IMR-90 (cell line): ENCODE data around the gene STAT3. TPM values are rescaled to one million over a fixed set of nuclear protein-coding genes. Genes with fewer than 3 reads are reported as not detected.

Source experiments
- ATAC-seq: fragments of 200-7000 bp; cut with Tn5 transposase; 2 replicates; pipeline ENCODE4 v1.9.1; 2020; ENCODE audit warnings: low read depth, mild to moderate bottlenecking, moderate library complexity
- BruUV-seq: library from RNA; stranded (reverse); fragments of 400-500 nt; replicated peaks from 2 replicates; lab custom pipeline; 2021; lab: Mats Ljungman, UMichigan
- CTCF ChIA-PET: fragments of 300-600 bp; formaldehyde crosslinking; extraction: SDS; loops from one replicate; lab custom pipeline; 2021; ENCODE audit warnings: antibody characterized with exemption; lab: Yijun Ruan, JAX
- POLR2A ChIA-PET: fragments of 300-600 bp; sonication (Branson Sonifier 250); formaldehyde crosslinking; loops from one replicate; lab custom pipeline; 2022; ENCODE audit warnings: antibody characterized with exemption; ENCODE audit not compliant: unreplicated experiment; lab: Charles Lee
- DNase-seq: peaks from one replicate; pipeline ENCODE4 v3.0.0; 2013
- H2AFZ ChIP-seq: replicated peaks from 2 replicates; pipeline ENCODE3; 2013; ENCODE audit warnings: low read length, mild to moderate bottlenecking; ENCODE audit not compliant: poor library complexity
- H2AK5ac ChIP-seq: 2 replicates; pipeline ENCODE4 v1.6.1; 2013; ENCODE audit warnings: low read depth, low read length, inconsistent platforms
- H2AK9ac ChIP-seq: replicated peaks from 2 replicates; pipeline ENCODE3; 2013; ENCODE audit warnings: mild to moderate bottlenecking, low read depth, low read length, moderate library complexity; ENCODE audit not compliant: poor library complexity
- H2BK120ac ChIP-seq: 2 replicates; pipeline ENCODE4 v1.6.1; 2013; ENCODE audit warnings: low read depth, low read length, inconsistent platforms
- H2BK15ac ChIP-seq: 3 replicates; pipeline ENCODE4 v1.6.1; 2013; ENCODE audit warnings: low read depth, low read length, inconsistent platforms
- H2BK20ac ChIP-seq: 2 replicates; pipeline ENCODE4 v1.6.1; 2013; ENCODE audit warnings: low read depth, mild to moderate bottlenecking, inconsistent platforms, low read length, moderate library complexity
- H2BK5ac ChIP-seq: 2 replicates; pipeline ENCODE4 v1.6.1; 2013; ENCODE audit warnings: mild to moderate bottlenecking, low read depth, low read length, inconsistent platforms; ENCODE audit not compliant: poor library complexity, severe bottlenecking
- H3K14ac ChIP-seq: replicated peaks from 2 replicates; pipeline ENCODE4 v1.6.1; 2013; ENCODE audit warnings: low read depth, low read length, inconsistent platforms
- H3K18ac ChIP-seq: 2 replicates; pipeline ENCODE4 v1.6.1; 2013; ENCODE audit warnings: low read depth, low read length, control low read depth
- H3K23ac ChIP-seq: 2 replicates; pipeline ENCODE4 v1.6.1; 2013; ENCODE audit warnings: low read depth, low read length, inconsistent platforms
- H3K27ac ChIP-seq: 2 replicates; pipeline ENCODE4 v1.5.1; 2013; ENCODE audit warnings: mild to moderate bottlenecking, control low read depth, low read length; ENCODE audit not compliant: insufficient read depth
- H3K27me3 ChIP-seq: 2 replicates; pipeline ENCODE4 v1.6.1; 2013; ENCODE audit warnings: low read length; ENCODE audit not compliant: control insufficient read depth, insufficient read depth
- H3K36me3 ChIP-seq: 2 replicates; pipeline ENCODE4 v1.6.1; 2013; ENCODE audit warnings: low read length, mixed read lengths; ENCODE audit not compliant: control insufficient read depth, insufficient read depth
- H3K4ac ChIP-seq: 2 replicates; pipeline ENCODE4 v1.6.1; 2013; ENCODE audit warnings: low read depth, low read length, inconsistent platforms
- H3K4me1 ChIP-seq: 2 replicates; pipeline ENCODE4 v1.6.1; 2013; ENCODE audit warnings: low read length, mixed read lengths; ENCODE audit not compliant: control insufficient read depth, insufficient read depth
- H3K4me2 ChIP-seq: 2 replicates; pipeline ENCODE4 v1.6.1; 2013; ENCODE audit warnings: low read depth, mild to moderate bottlenecking, control low read depth, low read length, moderate library complexity
- H3K4me3 ChIP-seq: 2 replicates; pipeline ENCODE4 v1.5.1; 2013; ENCODE audit warnings: low read depth, mild to moderate bottlenecking, control low read depth, low read length, moderate library complexity; ENCODE audit not compliant: insufficient read depth
- H3K56ac ChIP-seq: 2 replicates; pipeline ENCODE4 v1.6.1; 2013; ENCODE audit warnings: low read length, inconsistent platforms; ENCODE audit not compliant: insufficient read depth; ENCODE audit errors: extremely low read depth
- H3K79me1 ChIP-seq, 2 experiments: 2 replicates each; pipeline ENCODE4 v1.6.1; 2013; ENCODE audit warnings: low read length in 2 of 2, inconsistent platforms in 1 of 2, low read depth in 1 of 2
- H3K9ac ChIP-seq: 2 replicates; pipeline ENCODE4 v1.6.1; 2013; ENCODE audit warnings: low read depth, low read length, control low read depth
- H3K9me1 ChIP-seq: 2 replicates; pipeline ENCODE4 v1.6.1; 2013; ENCODE audit warnings: low read length, inconsistent platforms; ENCODE audit not compliant: insufficient read depth
- H3K9me3 ChIP-seq: 2 replicates; pipeline ENCODE4 v1.6.1; 2013; ENCODE audit warnings: low read length; ENCODE audit not compliant: control insufficient read depth, insufficient read depth
- H4K20me1 ChIP-seq: 2 replicates; pipeline ENCODE4 v1.6.1; 2013; ENCODE audit warnings: low read length, inconsistent platforms; ENCODE audit not compliant: insufficient read depth
- H4K5ac ChIP-seq: 2 replicates; pipeline ENCODE4 v1.6.1; 2013; ENCODE audit warnings: mild to moderate bottlenecking, low read depth, low read length, control low read depth
- H4K8ac ChIP-seq, 2 experiments: 2 replicates each; pipeline ENCODE4 v1.6.1; 2013; ENCODE audit warnings: low read depth in 2 of 2, low read length in 2 of 2, control low read depth in 1 of 2, inconsistent platforms in 1 of 2
- H4K91ac ChIP-seq: 2 replicates; pipeline ENCODE4 v1.6.1; 2013; ENCODE audit warnings: low read depth, low read length, inconsistent platforms; ENCODE audit not compliant: insufficient read depth
- ELK1 ChIP-seq: fragments of 150-350 bp; IDR thresholded peaks from 2 replicates; pipeline ENCODE4 v1.6.1; 2016; ENCODE audit warnings: low read depth, mild to moderate bottlenecking, low read length, moderate library complexity, borderline replicate concordance
- WGBS, 2 experiments: methylation state at CpG; one replicate each; pipeline versions ENCODE4 v1.1.5 to v1.1.7; 2013; ENCODE audit warnings: missing lambda C conversion rate in 2 of 2; ENCODE audit not compliant: insufficient read length in 1 of 2; ENCODE audit errors: extremely low coverage in 2 of 2; 5-methylcytosine and 5-hydroxymethylcytosine counted together
- dilution Hi-C: fragments of 300-500 bp; cut with HindIII; formaldehyde crosslinking; loops from one replicate; pipeline ENCODE4 v1.14.3; 2018; ENCODE audit warnings: low sequenced_read_pairs; ENCODE audit not compliant: unreplicated experiment
- in situ Hi-C: fragments of 300-500 bp; cut with MboI; formaldehyde crosslinking; loops from 3 replicates; pipeline ENCODE4 v1.14.3; 2019; ENCODE audit warnings: low sequenced_read_pairs, inconsistent platforms, mixed read lengths
- intact Hi-C: fragments of 100-400 bp; cut with micrococcal nuclease; formaldehyde crosslinking; loops from 2 replicates; pipeline ENCODE4 v1.10.0; 2022
- polyA plus RNA-seq, 3 experiments: library from polyadenylated mRNA; depleted of rRNA; stranded (reverse); fragments of >200 nt; gene quantifications; 2 replicates each; pipeline ENCODE4 v1.2.3, GENCODE V29; 2012; ENCODE audit warnings: low replicate concordance in 1 of 3
- total RNA-seq: library from RNA; depleted of rRNA; stranded (reverse); fragments of >200 nt; gene quantifications from 2 replicates; pipeline ENCODE4 v1.2.3, GENCODE V29; 2012

The STAT3 gene
- total and polyA plus RNA-seq, 2 of the 4 experiments (the other 2 are of a cell fraction): 47.2 to 66.3 TPM

- no peak overlapping the region for H2AK9ac ChIP-seq
- dilution Hi-C loops: no loop called here
- ATAC-seq (no peak), DNase-seq (no peak)
- no peak overlapping the region for H3K18ac ChIP-seq
- no peak overlapping the region for H3K4me3 ChIP-seq
- no peak overlapping the region for H4K8ac ChIP-seq
- no peak overlapping the region for H2AK5ac ChIP-seq
- H3K9me3 ChIP-seq: no peaks in the 10 kb centered on the region
- H4K5ac ChIP-seq: no peak overlapping the region
- no peak overlapping the region for H3K14ac ChIP-seq
- no TSS peak for BruUV-seq
- no peak overlapping the region for H3K27ac ChIP-seq
- no peak overlapping the region for H3K23ac ChIP-seq
- peaks cover 9% of the 10 kb centered on the region for H3K9me1 ChIP-seq
- intact Hi-C loops: no loop called here
- peaks cover 6% of the 10 kb centered on the region for H3K4me1 ChIP-seq
- no peak overlapping the region for H3K9ac ChIP-seq
- H2BK15ac ChIP-seq: no peak overlapping the region
- peaks cover 4% of the 10 kb centered on the region for H3K36me3 ChIP-seq
- no peak overlapping the region for H2AFZ ChIP-seq
- ChIA-PET POLR2A (no interaction called here), CTCF (no interaction called here)
- peaks cover 95% of the 10 kb centered on the region for H4K20me1 ChIP-seq
- H3K56ac ChIP-seq: no peak overlapping the region
- no peak for TF ChIP-seq ELK1
- peaks cover 3 to 86% of the 10 kb centered on the region in 2 experiments; a peak in 3 of 4 replicates for H3K79me1 ChIP-seq
- in situ Hi-C loops: no loop called here
- no peak overlapping the region for H2BK120ac ChIP-seq
- no peak overlapping the region for H2BK5ac ChIP-seq
- no peak overlapping the region for H4K91ac ChIP-seq
- no peak overlapping the region for H2BK20ac ChIP-seq
- H3K4ac ChIP-seq: no peak overlapping the region
- H3K4me2 ChIP-seq: no peak overlapping the region
- no CpG with 5 or more reads among the region's 3 CpGs for WGBS, 2 experiments
- H3K27me3 ChIP-seq: no peaks in the 10 kb centered on the region
Measured at GRCh38 chr17:42381898-42382297, 6.3 kb downstream of the STAT3 start.
